ENCODE results near the gene RBPJL. TPM values are rescaled to one million over a fixed set of nuclear protein-coding genes. Genes with fewer than 3 reads are reported as not detected.

RBPJL gene
- total and polyA plus RNA-seq, 2 of the 13 experiments (the other 11 are each of a cell fraction or from before 2014, with no cell fraction given) = not detected

DNA sequence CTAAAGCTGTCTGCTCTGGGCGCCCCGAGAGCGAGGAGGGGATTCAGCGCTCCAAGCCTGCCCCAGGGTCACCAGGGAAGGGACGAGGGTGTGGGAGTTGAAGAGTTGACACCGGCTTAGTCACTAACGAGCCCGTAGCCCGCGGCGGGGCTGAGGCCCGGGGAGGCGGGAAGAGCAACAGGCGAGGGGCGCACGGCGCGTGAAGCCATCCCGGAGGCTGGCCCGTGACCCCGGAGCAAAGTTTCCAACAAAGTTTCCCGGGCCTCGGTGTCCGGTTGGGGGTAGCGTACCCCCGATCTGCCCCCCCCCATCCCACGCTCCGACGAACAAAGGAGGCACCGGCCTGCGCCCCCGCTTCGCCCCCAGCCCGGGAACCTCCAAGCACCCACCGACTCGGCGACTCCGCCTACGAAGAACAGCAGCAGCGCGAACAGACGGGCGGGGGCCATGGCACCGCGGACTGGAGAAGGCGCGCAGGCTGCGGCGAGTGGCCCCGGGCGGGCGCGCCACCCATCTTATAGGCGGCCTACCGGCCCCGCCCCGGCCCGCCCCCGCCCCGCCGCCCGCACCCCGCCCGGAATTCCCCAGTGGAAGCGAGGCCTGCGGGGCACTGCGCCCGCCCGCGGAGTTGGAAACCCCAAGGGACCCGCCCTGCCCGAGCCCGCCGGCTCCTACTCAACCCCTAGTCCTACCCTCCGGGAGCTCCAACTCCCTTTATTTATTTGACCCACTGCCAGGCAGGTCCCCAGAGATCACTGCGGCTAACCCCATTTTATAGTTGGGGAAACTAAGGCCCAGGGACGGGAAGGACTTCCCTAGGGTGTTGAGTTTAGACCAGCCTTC, 41.5 kb downstream of the RBPJL start, which contains the start of gene SDC4 (continued):
- TF ChIP-seq LCORL (IDR thresholded peaks at IDR 0.05) = no peak
- TF ChIP-seq LCORL (CRISPR knock-in tag; IDR thresholded peaks at IDR 0.05) = peak; percentile 87; the same call in 1 of the 2 replicates
- TF ChIP-seq ZNF546 (CRISPR knock-in tag; conservative IDR thresholded peaks at IDR 0.05) = peak; percentile 94; the same call in 1 of the 2 replicates
- TF ChIP-seq ATF7-NPFF (CRISPR knock-in tag; IDR thresholded peaks at IDR 0.05; ENCODE audit: low read depth) = peak; percentile 58; the same call in 1 of the 2 replicates
- no peak for TF ChIP-seq HOXA7 (CRISPR knock-in tag; IDR thresholded peaks at IDR 0.05)
- TF ChIP-seq TBX2 (CRISPR knock-in tag; IDR thresholded peaks at IDR 0.05; ENCODE audit: borderline replicate concordance) = peak; percentile 73; the same call in 1 of the 2 replicates
- TF ChIP-seq CBX1 (IDR thresholded peaks at IDR 0.05; ENCODE audit: low read depth) = peak; percentile 83
- peak; percentile 65; the same call in 1 of the 2 replicates for TF ChIP-seq ZNF124 (CRISPR knock-in tag; IDR thresholded peaks at IDR 0.05)
- TF ChIP-seq, protein P1, sequence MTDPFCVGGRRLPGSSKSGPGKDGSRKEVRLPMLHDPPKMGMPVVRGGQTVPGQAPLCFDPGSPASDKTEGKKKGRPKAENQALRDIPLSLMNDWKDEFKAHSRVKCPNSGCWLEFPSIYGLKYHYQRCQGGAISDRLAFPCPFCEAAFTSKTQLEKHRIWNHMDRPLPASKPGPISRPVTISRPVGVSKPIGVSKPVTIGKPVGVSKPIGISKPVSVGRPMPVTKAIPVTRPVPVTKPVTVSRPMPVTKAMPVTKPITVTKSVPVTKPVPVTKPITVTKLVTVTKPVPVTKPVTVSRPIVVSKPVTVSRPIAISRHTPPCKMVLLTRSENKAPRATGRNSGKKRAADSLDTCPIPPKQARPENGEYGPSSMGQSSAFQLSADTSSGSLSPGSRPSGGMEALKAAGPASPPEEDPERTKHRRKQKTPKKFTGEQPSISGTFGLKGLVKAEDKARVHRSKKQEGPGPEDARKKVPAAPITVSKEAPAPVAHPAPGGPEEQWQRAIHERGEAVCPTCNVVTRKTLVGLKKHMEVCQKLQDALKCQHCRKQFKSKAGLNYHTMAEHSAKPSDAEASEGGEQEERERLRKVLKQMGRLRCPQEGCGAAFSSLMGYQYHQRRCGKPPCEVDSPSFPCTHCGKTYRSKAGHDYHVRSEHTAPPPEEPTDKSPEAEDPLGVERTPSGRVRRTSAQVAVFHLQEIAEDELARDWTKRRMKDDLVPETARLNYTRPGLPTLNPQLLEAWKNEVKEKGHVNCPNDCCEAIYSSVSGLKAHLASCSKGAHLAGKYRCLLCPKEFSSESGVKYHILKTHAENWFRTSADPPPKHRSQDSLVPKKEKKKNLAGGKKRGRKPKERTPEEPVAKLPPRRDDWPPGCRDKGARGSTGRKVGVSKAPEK (CRISPR knock-in tag; IDR thresholded peaks at IDR 0.05; ENCODE audit: borderline replicate concordance) = peak; percentile 80; the same call in 1 of the 2 replicates
- no peak; the same call in 1 of the 2 replicates for TF ChIP-seq CBX2 (IDR thresholded peaks at IDR 0.05; ENCODE audit: low read depth, low read length)
- TF ChIP-seq CBX2 (CRISPR knock-in tag; IDR thresholded peaks at IDR 0.05; ENCODE audit: low read depth) = no peak
- no peak for TF ChIP-seq HMG20A (CRISPR knock-in tag; IDR thresholded peaks at IDR 0.05; ENCODE audit: borderline replicate concordance)
- TF ChIP-seq ELF3 (CRISPR knock-in tag; IDR thresholded peaks at IDR 0.05) = peak; percentile 46; the same call in 1 of the 2 replicates
- peak; percentile 91 for TF ChIP-seq TAF1 (CRISPR knock-in tag; IDR thresholded peaks at IDR 0.05)
- TF ChIP-seq, protein P2, sequence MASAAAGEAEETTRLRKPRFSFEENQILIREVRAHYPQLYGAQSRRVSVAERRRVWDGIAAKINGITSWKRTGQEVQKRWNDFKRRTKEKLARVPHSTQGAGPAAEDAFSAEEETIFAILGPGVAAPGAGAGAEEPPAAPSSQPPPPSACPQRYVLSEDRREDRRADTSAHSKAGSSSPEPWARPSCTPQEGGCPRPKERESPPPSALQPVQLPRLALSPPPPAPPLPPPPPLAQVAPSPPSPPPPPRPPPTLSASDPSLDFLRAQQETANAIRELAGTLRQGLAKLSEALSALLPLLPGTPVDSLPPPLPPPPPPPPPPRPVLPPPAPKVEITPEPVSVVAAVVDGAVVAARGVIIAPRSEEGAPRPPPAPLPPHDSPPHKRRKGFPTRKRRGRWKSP (CRISPR knock-in tag; IDR thresholded peaks at IDR 0.05) = peak; percentile 87; the same call in 1 of the 2 replicates
- TF ChIP-seq, protein P3, sequence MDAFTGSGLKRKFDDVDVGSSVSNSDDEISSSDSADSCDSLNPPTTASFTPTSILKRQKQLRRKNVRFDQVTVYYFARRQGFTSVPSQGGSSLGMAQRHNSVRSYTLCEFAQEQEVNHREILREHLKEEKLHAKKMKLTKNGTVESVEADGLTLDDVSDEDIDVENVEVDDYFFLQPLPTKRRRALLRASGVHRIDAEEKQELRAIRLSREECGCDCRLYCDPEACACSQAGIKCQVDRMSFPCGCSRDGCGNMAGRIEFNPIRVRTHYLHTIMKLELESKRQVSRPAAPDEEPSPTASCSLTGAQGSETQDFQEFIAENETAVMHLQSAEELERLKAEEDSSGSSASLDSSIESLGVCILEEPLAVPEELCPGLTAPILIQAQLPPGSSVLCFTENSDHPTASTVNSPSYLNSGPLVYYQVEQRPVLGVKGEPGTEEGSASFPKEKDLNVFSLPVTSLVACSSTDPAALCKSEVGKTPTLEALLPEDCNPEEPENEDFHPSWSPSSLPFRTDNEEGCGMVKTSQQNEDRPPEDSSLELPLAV (CRISPR knock-in tag; conservative IDR thresholded peaks at IDR 0.05; ENCODE audit: low read depth) = no peak
- TF ChIP-seq NBN (conservative IDR thresholded peaks at IDR 0.05) = no peak
- peak; percentile 74 for TF ChIP-seq RXRB (CRISPR knock-in tag; IDR thresholded peaks at IDR 0.05; ENCODE audit: borderline replicate concordance)
- TF ChIP-seq, protein P4, sequence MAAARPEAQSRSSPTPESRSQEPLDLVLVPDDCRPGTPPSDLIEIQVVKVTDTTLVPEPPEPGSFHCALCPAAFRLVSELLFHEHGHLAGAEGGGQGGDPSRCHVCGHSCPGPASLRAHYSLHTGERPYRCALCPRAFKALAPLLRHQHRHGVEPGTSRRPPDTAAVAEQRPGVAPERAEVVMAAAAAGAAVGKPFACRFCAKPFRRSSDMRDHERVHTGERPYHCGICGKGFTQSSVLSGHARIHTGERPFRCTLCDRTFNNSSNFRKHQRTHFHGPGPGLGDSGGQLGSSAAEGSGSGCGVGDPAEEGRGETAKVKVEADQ (CRISPR knock-in tag; IDR thresholded peaks at IDR 0.05; ENCODE audit: borderline replicate concordance) = 0 out of 2 replicates have a peak, but pooled peaks have one; percentile 39
- TF ChIP-seq ZNF766 (CRISPR knock-in tag; IDR thresholded peaks at IDR 0.05; ENCODE audit: borderline replicate concordance) = peak; percentile 47; the same call in 1 of the 2 replicates
- TF ChIP-seq NFIC (IDR thresholded peaks at IDR 0.05; ENCODE audit: low read length) = no peak
- TF ChIP-seq SAP130 (CRISPR knock-in tag; IDR thresholded peaks at IDR 0.05; ENCODE audit: low read depth) = peak; percentile 77
- TF ChIP-seq GZF1 (CRISPR knock-in tag; IDR thresholded peaks at IDR 0.05) = peak; percentile 66

Measured in HepG2 (cell line).